ENCODE measurements around the gene BACH1.

BACH1 gene

GRCh38 chr21:29377266-29377665 is 78.5 kb downstream of the BACH1 start:
- DNase-seq (ENCODE audit: low read depth in 2 of 2, low spot score in 1 of 2) = no peak

GRCh38 chr21:29378832-29379231 is 80.1 kb downstream of the BACH1 start:
- DNase-seq (ENCODE audit: low read depth in 2 of 2, low spot score in 1 of 2) = no peak

- DNase-seq (ENCODE audit: low read depth in 2 of 2, low spot score in 1 of 2) = no peak
Measured at GRCh38 chr21:29379517-29380054, 80.9 kb downstream of the BACH1 start.

DNA sequence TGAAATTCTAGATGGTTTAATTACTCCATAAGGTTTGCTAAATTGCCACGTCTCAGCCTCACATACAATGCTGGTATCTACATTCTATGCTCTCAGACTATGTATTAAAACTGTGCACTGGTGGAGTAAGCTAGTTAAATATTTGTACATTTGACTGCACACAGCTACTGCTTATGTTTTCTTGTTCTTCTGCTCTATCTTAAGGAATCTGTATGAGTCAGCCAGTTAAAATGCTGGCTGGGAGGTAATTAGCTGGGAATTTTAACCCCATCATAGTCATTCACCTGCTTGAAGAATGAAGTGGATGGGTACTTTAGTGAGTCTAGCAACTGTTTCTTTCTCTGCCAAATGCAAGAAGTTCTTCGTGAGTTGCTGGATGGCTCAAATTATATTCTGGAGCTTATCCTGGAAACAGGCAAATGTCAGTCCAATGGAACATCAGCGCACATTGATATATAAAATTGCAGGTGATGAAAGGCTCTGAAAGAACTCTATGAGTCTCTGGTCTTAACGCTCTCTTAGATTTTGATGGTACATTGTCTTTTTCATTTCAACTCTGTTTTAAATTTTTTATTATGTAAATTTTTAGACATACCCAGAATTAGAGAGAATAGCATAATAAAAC is 83.4 kb downstream of the BACH1 start:
- no peak for DNase-seq (ENCODE audit: low read depth in 2 of 2, low spot score in 1 of 2)

- no peak for DNase-seq (ENCODE audit: low read depth in 2 of 2, low spot score in 1 of 2)
Measured at GRCh38 chr21:29384683-29385359, 86.1 kb downstream of the BACH1 start.

- DNase-seq (ENCODE audit: low read depth in 2 of 2, low spot score in 1 of 2) = no peak
Measured at GRCh38 chr21:29385934-29386520, 87.3 kb downstream of the BACH1 start.

DNA sequence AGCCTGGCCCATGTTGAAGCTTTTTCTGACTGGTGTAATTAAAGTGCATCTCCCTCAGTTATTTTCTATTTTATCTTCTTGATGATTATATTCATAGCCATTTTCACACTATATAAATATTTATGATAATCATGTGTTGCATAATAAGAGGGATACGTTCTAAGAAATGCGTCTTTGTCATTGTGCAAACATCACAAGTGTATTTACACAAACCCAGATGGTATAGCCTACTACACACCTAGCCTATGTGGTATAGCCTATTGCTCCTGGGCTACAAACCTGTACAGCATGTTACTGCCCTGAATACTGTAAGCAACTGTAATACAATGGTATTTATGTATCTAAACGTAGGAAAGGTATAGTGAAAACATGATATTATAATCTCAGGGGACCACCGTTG is 88.1 kb downstream of the BACH1 start:
- no peak for DNase-seq (ENCODE audit: low read depth in 2 of 2, low spot score in 1 of 2)

GRCh38 chr21:29387598-29387997 is 88.9 kb downstream of the BACH1 start:
- no peak for DNase-seq (ENCODE audit: low read depth in 2 of 2, low spot score in 1 of 2)

DNA sequence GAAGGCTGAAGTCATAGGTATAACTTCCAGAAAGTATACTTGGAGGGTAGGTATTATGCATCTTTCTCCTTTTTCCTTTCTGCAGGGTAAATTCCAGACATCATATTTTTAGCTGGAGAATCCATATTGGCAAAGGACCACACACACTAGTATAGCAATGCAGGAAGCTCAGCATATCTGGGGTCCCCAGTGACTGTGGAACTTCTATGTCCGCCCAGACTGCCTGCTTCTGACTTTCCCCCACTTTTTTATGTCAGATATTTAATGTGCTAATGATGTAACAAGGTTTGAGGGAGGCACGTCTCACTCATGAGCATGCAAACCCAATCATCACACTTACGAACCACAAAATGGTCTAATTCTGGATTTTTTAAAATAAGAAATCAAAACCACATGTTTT is 90.4 kb downstream of the BACH1 start:
- DNase-seq (ENCODE audit: low read depth in 2 of 2, low spot score in 1 of 2) = no peak

DNA sequence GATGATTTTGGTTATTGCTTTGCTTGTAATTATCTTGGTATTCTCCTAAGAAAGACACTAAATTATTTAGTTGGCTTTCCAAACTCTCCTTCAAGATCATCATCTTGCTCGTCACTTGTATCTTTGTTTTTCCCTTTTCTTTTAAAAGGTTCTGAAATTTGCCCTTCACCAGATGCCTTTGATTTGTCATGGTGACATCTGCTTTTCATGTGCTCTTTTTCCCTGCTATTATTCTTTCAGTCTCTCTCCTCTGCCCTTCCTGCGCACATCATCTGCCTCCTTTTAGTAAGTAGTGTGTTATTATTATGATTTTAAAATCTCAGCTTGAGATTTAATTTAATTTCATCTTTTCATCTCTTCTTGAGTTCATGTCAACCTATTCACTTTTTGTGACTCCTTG is 92.1 kb downstream of the BACH1 start:
- DNase-seq (ENCODE audit: low read depth in 2 of 2, low spot score in 1 of 2) = no peak

DNA sequence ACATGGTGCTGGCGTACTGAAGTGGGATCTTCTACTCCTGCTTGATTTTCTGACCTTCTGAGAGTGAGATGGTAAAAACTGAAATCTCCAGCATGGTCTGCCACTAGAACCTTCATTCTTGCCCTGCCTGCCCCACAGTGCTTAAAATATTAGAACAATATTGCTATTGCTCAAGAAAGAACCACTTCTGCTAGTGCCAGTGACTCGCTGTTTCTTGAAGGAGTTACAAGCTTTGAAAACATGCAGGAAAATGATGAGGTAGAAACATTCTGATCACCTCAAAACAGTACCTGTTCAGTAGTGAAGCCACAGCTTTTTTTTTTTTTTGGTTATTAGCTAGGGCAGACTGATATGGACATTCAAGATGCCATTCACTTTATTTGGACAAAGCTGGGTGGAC is 95.3 kb downstream of the BACH1 start:
- DNase-seq (ENCODE audit: low read depth in 2 of 2, low spot score in 1 of 2) = no peak
